ENCODE results near the gene CHPF2. TPM values are rescaled to one million over a fixed set of nuclear protein-coding genes. Genes with fewer than 3 reads are reported as not detected.
A peak's percentile ranks its signal among the peaks of the same experiment; 100 is the strongest.

Gene CHPF2
- total RNA-seq, 4 donors from 2014 or later = 11.1 to 16.1 (median 14.1) TPM

GRCh38 chr7:151240942-151241754, 8.9 kb downstream of the CHPF2 start:
- DNase-seq (no peak), ATAC-seq (no peak)
- Histone ChIP-seq H3K27ac (peak overlapping the region; percentile 5 to 99 (median 55)), H3K4me3 (no peak overlapping the region), H3K27me3 (no peaks in the 10 kb centered on the region), H3K36me3 (peaks cover 0 to 67% of the 10 kb centered on the region in 2 donors), H3K4me1 (peaks cover 41 to 43% of the 10 kb centered on the region in 2 donors), H3K9me3 (no peaks in the 10 kb centered on the region)
- intact Hi-C loops (cut with DNase I; ENCODE audit: low total_unique reads) = loop anchor here (10.0 kb wide), 1 partner anchor 876 kb away; the partner anchor contains the start of gene REPIN1
- in situ Hi-C loops (cut with MboI; ENCODE audit: low sequenced_read_pairs in 4 of 4) = no loop called here
- TF ChIP-seq POLR2A (IDR thresholded peaks at IDR 0.05) = no peak
- no peak for TF ChIP-seq CTCF (IDR thresholded peaks at IDR 0.05 in 4 of 5, conservative IDR thresholded peaks at IDR 0.05 in 1 of 5)

- DNase-seq = no peak
- no peak for ATAC-seq
- H3K4me1 ChIP-seq = peaks cover 47 to 49% of the 10 kb centered on the region in 2 donors
- intact Hi-C loops (cut with DNase I; ENCODE audit: low total_unique reads) = loop anchor here (10.0 kb wide), 1 partner anchor 877 kb away; the partner anchor contains the start of gene REPIN1
- in situ Hi-C loops (cut with MboI; ENCODE audit: low sequenced_read_pairs in 4 of 4) = no loop called here
- H3K36me3 ChIP-seq = peaks cover 0 to 62% of the 10 kb centered on the region in 2 donors
- H3K9me3 ChIP-seq = no peaks in the 10 kb centered on the region
- H3K27ac ChIP-seq = peak overlapping the region in 3 of 4 donors; percentile 5 to 99 (median 45)
- H3K4me3 ChIP-seq = no peak overlapping the region
- no peak for TF ChIP-seq CTCF (IDR thresholded peaks at IDR 0.05 in 4 of 5, conservative IDR thresholded peaks at IDR 0.05 in 1 of 5)
- no peak for TF ChIP-seq POLR2A (IDR thresholded peaks at IDR 0.05)
- no peaks in the 10 kb centered on the region for H3K27me3 ChIP-seq
Observed at GRCh38 chr7:151241755-151242096, 9.4 kb downstream of the CHPF2 start.

DNA sequence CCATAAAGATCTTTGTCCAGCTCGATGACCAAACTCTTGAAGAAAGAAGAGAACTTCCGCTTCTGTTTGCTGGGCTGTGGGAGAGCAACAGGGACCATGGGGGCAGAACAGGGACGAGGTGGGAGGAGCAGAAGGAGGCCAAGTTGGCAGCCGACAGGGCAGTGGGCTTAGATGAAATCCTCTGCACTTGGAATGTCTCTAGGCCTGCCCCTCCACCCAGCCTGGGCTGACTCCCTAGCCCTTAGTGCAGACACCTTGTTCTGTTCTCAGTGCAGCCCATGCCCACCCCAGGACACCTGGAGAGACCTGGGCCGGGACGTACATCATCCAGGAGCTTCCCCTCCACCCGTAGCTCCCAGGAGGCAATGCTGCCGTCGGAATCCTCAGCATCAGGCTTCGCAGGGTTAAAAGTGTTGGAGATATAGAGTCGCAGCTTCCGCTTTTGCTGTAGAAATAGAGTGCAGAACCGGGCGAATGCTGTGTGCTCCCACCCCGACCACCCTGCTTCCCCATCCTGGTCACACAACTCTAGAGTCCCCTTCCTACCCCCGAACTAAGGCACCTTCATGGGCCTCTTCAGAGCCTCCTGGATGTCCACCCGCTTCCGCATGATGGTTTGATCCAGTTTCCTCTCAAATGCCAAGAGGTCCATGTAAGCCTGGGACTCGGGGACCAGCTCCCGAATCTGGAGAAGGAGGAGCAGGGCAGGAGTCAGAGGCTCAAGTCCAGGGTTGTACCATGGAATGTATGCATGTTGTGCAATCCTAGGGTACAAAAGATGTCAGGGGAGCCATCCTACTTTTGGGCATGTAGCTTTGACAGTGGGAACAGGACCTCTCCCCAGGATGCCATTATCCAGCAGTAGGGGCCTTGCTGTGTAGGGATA, 10.1 kb downstream of the CHPF2 start:
- TF ChIP-seq CTCF (IDR thresholded peaks at IDR 0.05 in 4 of 5, conservative IDR thresholded peaks at IDR 0.05 in 1 of 5) (no peak), POLR2A (IDR thresholded peaks at IDR 0.05) (no peak)
- Histone ChIP-seq H3K4me3 (no peak overlapping the region), H3K9me3 (no peaks in the 10 kb centered on the region), H3K4me1 (peaks cover 48 to 53% of the 10 kb centered on the region in 2 donors), H3K36me3 (peaks cover 0 to 55% of the 10 kb centered on the region in 2 donors), H3K27me3 (no peaks in the 10 kb centered on the region), H3K27ac (peak overlapping the region in 1 of 4 donors; percentile 99)
- ATAC-seq (no peak), DNase-seq (no peak)
- intact Hi-C loops (cut with DNase I; ENCODE audit: low total_unique reads) (loop anchor here (10.0 kb wide), 1 partner anchor 878 kb away; the partner anchor contains the start of gene REPIN1), in situ Hi-C loops (cut with MboI; ENCODE audit: low sequenced_read_pairs in 4 of 4) (no loop called here)

DNA sequence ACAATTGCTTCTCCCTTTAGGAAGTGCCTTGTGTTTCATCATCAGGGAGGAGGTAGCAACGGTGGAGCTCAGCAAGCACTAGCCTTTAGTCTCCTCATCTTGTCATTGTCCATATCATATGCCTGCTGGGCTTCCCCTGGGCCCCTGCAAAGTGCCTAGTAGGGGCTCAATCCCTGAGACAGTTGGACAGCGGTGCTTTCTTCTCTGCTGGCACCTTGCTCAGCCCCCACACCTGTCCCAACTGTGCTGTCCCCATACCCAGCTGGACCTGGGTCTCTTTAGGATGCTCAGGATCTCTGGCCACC, 10.7 kb downstream of the CHPF2 start:
- Histone ChIP-seq H3K4me3 (no peak overlapping the region), H3K27ac (peak overlapping the region in 2 of 4 donors; percentile 37 to 99), H3K9me3 (no peaks in the 10 kb centered on the region), H3K27me3 (no peaks in the 10 kb centered on the region), H3K4me1 (peaks cover 48 to 50% of the 10 kb centered on the region in 2 donors), H3K36me3 (peaks cover 0 to 49% of the 10 kb centered on the region in 2 donors)
- in situ Hi-C loops (cut with MboI; ENCODE audit: low sequenced_read_pairs in 4 of 4) = no loop called here
- intact Hi-C loops (cut with DNase I; ENCODE audit: low total_unique reads) = loop anchor here (10.0 kb wide), 1 partner anchor 878 kb away; the partner anchor contains the start of gene REPIN1
- DNase-seq (no peak), ATAC-seq (no peak)
- TF ChIP-seq POLR2A (IDR thresholded peaks at IDR 0.05) = no peak
- TF ChIP-seq CTCF (IDR thresholded peaks at IDR 0.05 in 4 of 5, conservative IDR thresholded peaks at IDR 0.05 in 1 of 5) = no peak

Data from gastrocnemius medialis (tissue), 4 donors.